Fibroblast of villous mesenchyme (primary cell): ENCODE measurements around the gene CDC42EP3. TPM values are rescaled to one million over a fixed set of nuclear protein-coding genes. Genes with fewer than 3 reads are reported as not detected.

Experiments
- DNase-seq: peaks from one replicate; pipeline ENCODE4 v3.0.0-alpha.2; 2010; ENCODE audit warnings: low read depth
- H3K4me3 ChIP-seq: 2 replicates; pipeline ENCODE4 v1.5.1; 2011; ENCODE audit warnings: low read depth, mild to moderate bottlenecking, low read length
- total RNA-seq: library from RNA; depleted of rRNA; stranded (reverse); fragments of >200 nt; gene quantifications from 2 replicates; pipeline ENCODE4 v1.2.3, GENCODE V29; 2012
- TF ChIP-seq, protein P1 (sequence below): IDR thresholded peaks from 2 replicates; pipeline ENCODE4 v1.5.1; 2012; ENCODE audit warnings: low read depth, mild to moderate bottlenecking, low read length; ENCODE audit not compliant: insufficient read depth

The CDC42EP3 gene
- total RNA-seq, 1 donor = 132 TPM

DNA sequence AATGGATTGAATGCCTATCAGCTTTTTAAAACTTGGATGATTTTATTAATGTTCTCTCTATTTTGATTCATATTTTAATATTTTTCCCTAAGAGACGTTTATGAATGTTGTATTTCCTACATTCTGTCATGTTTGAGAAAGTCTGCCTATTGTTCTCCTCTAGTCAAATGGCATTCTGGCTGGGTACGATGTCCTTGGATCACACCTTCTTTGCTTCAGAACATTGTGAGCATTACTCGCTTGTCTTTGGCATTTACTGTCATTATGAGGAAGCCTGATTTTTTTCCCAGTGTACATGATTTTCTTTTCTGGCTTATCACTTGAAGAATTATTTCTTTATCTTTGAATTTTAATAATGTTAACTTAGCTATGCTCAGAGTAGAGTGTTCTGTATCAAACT is 78.4 kb downstream of the CDC42EP3 start:
- DNase-seq = no peak
- TF ChIP-seq, protein P1, sequence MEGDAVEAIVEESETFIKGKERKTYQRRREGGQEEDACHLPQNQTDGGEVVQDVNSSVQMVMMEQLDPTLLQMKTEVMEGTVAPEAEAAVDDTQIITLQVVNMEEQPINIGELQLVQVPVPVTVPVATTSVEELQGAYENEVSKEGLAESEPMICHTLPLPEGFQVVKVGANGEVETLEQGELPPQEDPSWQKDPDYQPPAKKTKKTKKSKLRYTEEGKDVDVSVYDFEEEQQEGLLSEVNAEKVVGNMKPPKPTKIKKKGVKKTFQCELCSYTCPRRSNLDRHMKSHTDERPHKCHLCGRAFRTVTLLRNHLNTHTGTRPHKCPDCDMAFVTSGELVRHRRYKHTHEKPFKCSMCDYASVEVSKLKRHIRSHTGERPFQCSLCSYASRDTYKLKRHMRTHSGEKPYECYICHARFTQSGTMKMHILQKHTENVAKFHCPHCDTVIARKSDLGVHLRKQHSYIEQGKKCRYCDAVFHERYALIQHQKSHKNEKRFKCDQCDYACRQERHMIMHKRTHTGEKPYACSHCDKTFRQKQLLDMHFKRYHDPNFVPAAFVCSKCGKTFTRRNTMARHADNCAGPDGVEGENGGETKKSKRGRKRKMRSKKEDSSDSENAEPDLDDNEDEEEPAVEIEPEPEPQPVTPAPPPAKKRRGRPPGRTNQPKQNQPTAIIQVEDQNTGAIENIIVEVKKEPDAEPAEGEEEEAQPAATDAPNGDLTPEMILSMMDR = no peak
- H3K4me3 ChIP-seq = no peak overlapping the region
